ENCODE data around the gene ILF3. TPM values are rescaled to one million over a fixed set of nuclear protein-coding genes. Genes with fewer than 3 reads are reported as not detected.
A peak's percentile ranks its signal among the peaks of the same experiment; 100 is the strongest.

ILF3 gene
- total RNA-seq, 1 donor from 2014 or later = 223 TPM

DNA sequence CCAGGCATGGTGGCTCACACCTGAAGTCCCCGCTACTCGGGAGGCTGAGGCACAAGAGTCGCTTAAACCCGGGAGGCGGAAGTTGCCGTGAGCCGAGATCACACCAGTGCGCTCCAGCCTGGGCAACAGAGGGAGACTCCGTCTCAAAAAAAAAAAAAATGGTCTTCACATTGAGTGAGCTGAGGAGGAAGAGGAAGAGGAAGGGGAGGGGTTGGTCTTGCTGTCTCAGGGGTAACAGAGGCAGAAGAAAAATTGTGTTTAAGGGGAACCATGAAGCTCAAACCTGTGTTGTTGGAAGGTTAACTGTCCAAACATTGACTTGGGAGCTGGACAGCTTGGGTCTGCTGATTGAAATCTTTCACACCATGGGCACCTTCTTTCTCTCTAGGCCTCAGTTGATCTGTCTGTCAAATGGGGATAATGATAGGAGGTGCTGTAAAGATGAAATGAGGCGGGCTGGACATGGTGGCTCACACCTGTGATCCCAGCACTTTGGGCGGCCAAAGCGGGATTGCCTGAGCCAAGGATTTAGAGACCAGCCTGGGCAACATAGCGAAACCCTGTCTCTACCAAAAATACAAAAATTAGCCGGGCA lies 38.6 kb upstream of the ILF3 start:
- TF ChIP-seq, protein P1, sequence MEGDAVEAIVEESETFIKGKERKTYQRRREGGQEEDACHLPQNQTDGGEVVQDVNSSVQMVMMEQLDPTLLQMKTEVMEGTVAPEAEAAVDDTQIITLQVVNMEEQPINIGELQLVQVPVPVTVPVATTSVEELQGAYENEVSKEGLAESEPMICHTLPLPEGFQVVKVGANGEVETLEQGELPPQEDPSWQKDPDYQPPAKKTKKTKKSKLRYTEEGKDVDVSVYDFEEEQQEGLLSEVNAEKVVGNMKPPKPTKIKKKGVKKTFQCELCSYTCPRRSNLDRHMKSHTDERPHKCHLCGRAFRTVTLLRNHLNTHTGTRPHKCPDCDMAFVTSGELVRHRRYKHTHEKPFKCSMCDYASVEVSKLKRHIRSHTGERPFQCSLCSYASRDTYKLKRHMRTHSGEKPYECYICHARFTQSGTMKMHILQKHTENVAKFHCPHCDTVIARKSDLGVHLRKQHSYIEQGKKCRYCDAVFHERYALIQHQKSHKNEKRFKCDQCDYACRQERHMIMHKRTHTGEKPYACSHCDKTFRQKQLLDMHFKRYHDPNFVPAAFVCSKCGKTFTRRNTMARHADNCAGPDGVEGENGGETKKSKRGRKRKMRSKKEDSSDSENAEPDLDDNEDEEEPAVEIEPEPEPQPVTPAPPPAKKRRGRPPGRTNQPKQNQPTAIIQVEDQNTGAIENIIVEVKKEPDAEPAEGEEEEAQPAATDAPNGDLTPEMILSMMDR (IDR thresholded peaks at IDR 0.05) = no peak
- Mint-ChIP-seq H3K4me3 (ENCODE audit: unreplicated experiment) (no peak overlapping the region), H3K27me3 (ENCODE audit: unreplicated experiment) (no peaks in the 10 kb centered on the region), H3K4me1 (ENCODE audit: unreplicated experiment) (peaks cover 37% of the 10 kb centered on the region), H3K36me3 (ENCODE audit: unreplicated experiment) (peaks cover 8% of the 10 kb centered on the region), H3K27ac (ENCODE audit: unreplicated experiment) (peak overlapping the region; percentile 50), H3K9me3 (ENCODE audit: unreplicated experiment) (no peaks in the 10 kb centered on the region)
- no peak for DNase-seq (ENCODE audit: extremely low spot score, unreplicated experiment)

DNA sequence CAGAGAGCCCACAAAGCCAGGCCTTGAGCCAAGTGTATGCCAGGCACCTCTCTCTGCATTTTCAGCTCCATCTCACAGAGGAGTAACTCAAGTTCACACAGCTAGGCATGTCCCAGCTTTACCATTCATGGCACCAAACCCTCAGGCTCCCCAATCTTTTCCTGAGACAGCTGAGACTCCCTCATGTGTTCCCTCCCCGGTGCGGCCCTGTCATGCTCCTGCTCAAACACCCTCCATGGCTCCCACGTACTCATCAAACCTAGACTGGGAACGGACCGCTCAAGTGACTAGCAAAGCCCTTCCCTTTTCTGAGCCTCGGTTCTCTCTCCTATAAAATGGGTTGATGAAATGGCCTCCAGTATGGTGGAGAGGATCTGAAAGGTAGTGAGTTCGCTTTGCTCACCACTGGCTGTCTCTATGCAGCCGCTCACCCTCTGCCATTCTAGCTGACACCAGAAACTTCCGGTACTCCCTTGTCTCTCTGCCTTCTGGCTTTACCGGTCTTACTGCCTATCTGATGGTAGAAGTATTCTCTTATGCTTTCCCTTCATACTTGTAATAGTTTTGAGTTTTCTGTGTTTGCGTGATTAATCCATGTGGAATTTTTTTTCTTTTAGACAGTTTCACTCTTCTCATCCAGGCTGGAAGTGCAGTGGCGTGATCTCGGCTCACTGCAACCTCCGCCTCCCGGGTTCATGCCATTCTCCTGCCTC lies 36.6 kb upstream of the ILF3 start:
- Mint-ChIP-seq H3K4me3 (ENCODE audit: unreplicated experiment) (peak overlapping the region; percentile 68), H3K9me3 (ENCODE audit: unreplicated experiment) (no peaks in the 10 kb centered on the region), H3K4me1 (ENCODE audit: unreplicated experiment) (peaks cover 34% of the 10 kb centered on the region), H3K27me3 (ENCODE audit: unreplicated experiment) (no peaks in the 10 kb centered on the region), H3K36me3 (ENCODE audit: unreplicated experiment) (peaks cover 11% of the 10 kb centered on the region), H3K27ac (ENCODE audit: unreplicated experiment) (peak overlapping the region; percentile 92)
- DNase-seq (ENCODE audit: extremely low spot score, unreplicated experiment) = no peak
- TF ChIP-seq, protein P1 (IDR thresholded peaks at IDR 0.05) = no peak

GRCh38 chr19:10618846-10619245 lies 35.3 kb upstream of the ILF3 start:
- peak overlapping the region; percentile 92 for H3K27ac Mint-ChIP-seq (ENCODE audit: unreplicated experiment)
- H3K27me3 Mint-ChIP-seq (ENCODE audit: unreplicated experiment) = no peaks in the 10 kb centered on the region
- H3K4me1 Mint-ChIP-seq (ENCODE audit: unreplicated experiment) = peaks cover 34% of the 10 kb centered on the region
- TF ChIP-seq, protein P1 (IDR thresholded peaks at IDR 0.05) = no peak
- no peak overlapping the region for H3K4me3 Mint-ChIP-seq (ENCODE audit: unreplicated experiment)
- H3K36me3 Mint-ChIP-seq (ENCODE audit: unreplicated experiment) = peaks cover 6% of the 10 kb centered on the region
- H3K9me3 Mint-ChIP-seq (ENCODE audit: unreplicated experiment) = no peaks in the 10 kb centered on the region
- no peak for DNase-seq (ENCODE audit: extremely low spot score, unreplicated experiment)

GRCh38 chr19:10620786-10621185 lies 33.4 kb upstream of the ILF3 start:
- peaks cover 42% of the 10 kb centered on the region for H3K4me1 Mint-ChIP-seq (ENCODE audit: unreplicated experiment)
- H3K27me3 Mint-ChIP-seq (ENCODE audit: unreplicated experiment) = no peaks in the 10 kb centered on the region
- H3K4me3 Mint-ChIP-seq (ENCODE audit: unreplicated experiment) = no peak overlapping the region
- no peak for DNase-seq (ENCODE audit: extremely low spot score, unreplicated experiment)
- no peaks in the 10 kb centered on the region for H3K9me3 Mint-ChIP-seq (ENCODE audit: unreplicated experiment)
- no peak overlapping the region for H3K27ac Mint-ChIP-seq (ENCODE audit: unreplicated experiment)
- TF ChIP-seq, protein P1 (IDR thresholded peaks at IDR 0.05) = no peak
- peaks cover 3% of the 10 kb centered on the region for H3K36me3 Mint-ChIP-seq (ENCODE audit: unreplicated experiment)

DNA sequence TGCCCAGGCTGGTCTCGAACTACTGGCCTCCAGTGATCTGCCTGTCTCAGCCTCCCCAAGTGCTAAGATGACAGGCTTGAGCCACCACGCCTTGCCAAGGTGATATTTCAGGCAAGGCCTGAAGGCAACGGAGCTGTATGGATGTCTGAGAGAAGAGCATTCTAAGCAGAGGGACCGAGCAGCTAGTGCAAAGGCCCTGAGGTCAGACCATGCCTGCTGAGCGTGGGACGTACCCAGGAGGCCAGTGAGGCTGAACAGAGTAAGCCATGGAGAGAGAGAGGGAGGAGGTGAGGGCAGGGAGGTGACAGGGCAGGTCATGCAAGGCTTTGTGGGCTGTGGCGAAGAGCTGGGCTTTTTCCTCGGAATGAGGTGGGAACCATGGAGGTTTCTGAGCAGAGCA lies 32.2 kb upstream of the ILF3 start:
- Mint-ChIP-seq H3K27me3 (ENCODE audit: unreplicated experiment) (no peaks in the 10 kb centered on the region), H3K4me1 (ENCODE audit: unreplicated experiment) (peaks cover 43% of the 10 kb centered on the region), H3K4me3 (ENCODE audit: unreplicated experiment) (no peak overlapping the region), H3K9me3 (ENCODE audit: unreplicated experiment) (no peaks in the 10 kb centered on the region), H3K36me3 (ENCODE audit: unreplicated experiment) (peaks cover 3% of the 10 kb centered on the region), H3K27ac (ENCODE audit: unreplicated experiment) (peak overlapping the region; percentile 54)
- TF ChIP-seq, protein P1 (IDR thresholded peaks at IDR 0.05) = no peak
- no peak for DNase-seq (ENCODE audit: extremely low spot score, unreplicated experiment)

Data from osteocyte (in vitro differentiated cells).